BE2C (cell line): Measurements from ENCODE around the gene IL9R.
"Not testable (repeated sequence)": the region's sequence is repeated elsewhere in the genome, so short reads cannot be mapped to it uniquely, and the experiment has no call there.

Source experiments
- DNase-seq: peaks from one replicate; pipeline ENCODE4 v3.0.0-alpha.2; 2020
- H3K27me3 ChIP-seq: fragments of 250-450 bp; sonication (Bioruptor Pico); 2 replicates; pipeline ENCODE4 v1.5.1; 2020; ENCODE audit warnings: mild to moderate bottlenecking
- H3K36me3 ChIP-seq: fragments of 250-450 bp; sonication (Bioruptor Pico); 2 replicates; pipeline ENCODE4 v1.5.1; 2020; ENCODE audit warnings: mild to moderate bottlenecking
- H3K4me1 ChIP-seq: fragments of 250-450 bp; sonication (Bioruptor Pico); 2 replicates; pipeline ENCODE4 v1.5.1; 2020
- H3K4me3 ChIP-seq: 2 replicates; pipeline ENCODE4 v1.5.1; 2011; ENCODE audit warnings: low read depth, low read length
- H3K9me3 ChIP-seq: fragments of 250-450 bp; sonication (Bioruptor Pico); 2 replicates; pipeline ENCODE4 v1.5.1; 2020
- CTCF ChIP-seq: IDR thresholded peaks from 2 replicates; pipeline ENCODE4 v1.5.1; 2012; ENCODE audit warnings: mild to moderate bottlenecking, low read depth, low read length

The IL9R gene

GRCh38 chrX:155993421-155993820 is 4.1 kb upstream of the IL9R start:
- Histone ChIP-seq H3K36me3 (no peaks in the 10 kb centered on the region), H3K9me3 (no peaks in the 10 kb centered on the region), H3K27me3 (no peaks in the 10 kb centered on the region), H3K4me3 (no peak overlapping the region), H3K4me1 (no peaks in the 10 kb centered on the region)
- no peak for TF ChIP-seq CTCF
- no peak for DNase-seq

- no peaks in the 10 kb centered on the region for H3K27me3 ChIP-seq
- no peaks in the 10 kb centered on the region for H3K36me3 ChIP-seq
- no peak overlapping the region for H3K4me3 ChIP-seq
- TF ChIP-seq CTCF: no peak
- no peaks in the 10 kb centered on the region for H3K4me1 ChIP-seq
- no peaks in the 10 kb centered on the region for H3K9me3 ChIP-seq
- no peak for DNase-seq
Observed at GRCh38 chrX:155995321-155995875, 2.1 kb upstream of the IL9R start.

- TF ChIP-seq CTCF: no peak
- no peaks in the 10 kb centered on the region for H3K4me1 ChIP-seq
Observed at GRCh38 chrX:155998116-155998515, 620 bp downstream of the IL9R start.

GRCh38 chrX:155998761-155999510 is 1.4 kb downstream of the IL9R start:
- no peak for TF ChIP-seq CTCF
- H3K4me3 ChIP-seq: no peak overlapping the region
- no peaks in the 10 kb centered on the region for H3K27me3 ChIP-seq
- H3K36me3 ChIP-seq: no peaks in the 10 kb centered on the region
- no peaks in the 10 kb centered on the region for H3K4me1 ChIP-seq
- no peak for DNase-seq
- H3K9me3 ChIP-seq: no peaks in the 10 kb centered on the region

More at GRCh38 chrX:155998116-155998515, 620 bp downstream of the IL9R start:
- Histone ChIP-seq H3K27me3 (no peaks in the 10 kb centered on the region), H3K4me3 (no peak overlapping the region), H3K36me3 (no peaks in the 10 kb centered on the region), H3K9me3 (no peaks in the 10 kb centered on the region)
- DNase-seq: no peak

- not testable (repeated sequence) for H3K4me1 ChIP-seq, H3K27me3 ChIP-seq, H3K9me3 ChIP-seq, DNase-seq, H3K36me3 ChIP-seq, H3K4me3 ChIP-seq
Observed at GRCh38 chrX:155999751-156000150, 2.3 kb downstream of the IL9R start.

GRCh38 chrX:156000361-156000926 is 2.9 kb downstream of the IL9R start:
- no peak for TF ChIP-seq CTCF
- no peak overlapping the region for H3K4me3 ChIP-seq
- no peaks in the 10 kb centered on the region for H3K36me3 ChIP-seq
- H3K9me3 ChIP-seq: no peaks in the 10 kb centered on the region
- DNase-seq: no peak
- no peaks in the 10 kb centered on the region for H3K4me1 ChIP-seq
- no peaks in the 10 kb centered on the region for H3K27me3 ChIP-seq
